H1 (cell line): ENCODE results near the gene ANK2. TPM values are rescaled to one million over a fixed set of nuclear protein-coding genes. Genes with fewer than 3 reads are reported as not detected.

Source experiments
- ATF2 ChIP-seq: IDR thresholded peaks from 2 replicates; pipeline ENCODE4 v1.6.1; 2012; ENCODE audit warnings: low read length, inconsistent platforms
- BCL11A ChIP-seq, 2 experiments: IDR thresholded peaks; one replicate each; pipeline ENCODE4 v1.6.1; 2011; ENCODE audit warnings: low read depth in 2 of 2, low read length in 2 of 2, mild to moderate bottlenecking in 2 of 2
- CBX8 ChIP-seq: fragments of 300-800, 300-1000 bp; sonication (generic); IDR thresholded peaks from 2 replicates; pipeline ENCODE4 v1.7.1; 2016; ENCODE audit warnings: low read depth, low read length, borderline replicate concordance
- CEBPB ChIP-seq: IDR thresholded peaks from 2 replicates; pipeline ENCODE4 v1.6.1; 2012; ENCODE audit warnings: low read depth, low read length
- E2F6 ChIP-seq: IDR thresholded peaks from 2 replicates; pipeline ENCODE4 v1.6.1; 2012; ENCODE audit warnings: inconsistent platforms
- FOSL1 ChIP-seq: IDR thresholded peaks from 2 replicates; pipeline ENCODE4 v1.6.1; 2011; ENCODE audit warnings: mild to moderate bottlenecking, low read depth, low read length, moderate library complexity; ENCODE audit not compliant: insufficient read depth
- HDAC2 ChIP-seq, 2 experiments: fragments of 300-600 bp in 1 of 2; sonication (generic) in 1 of 2; IDR thresholded peaks; 2 replicates each; pipeline ENCODE4 v1.6.1; 2011 to 2012; ENCODE audit warnings: low read depth in 2 of 2, low read length in 2 of 2, mild to moderate bottlenecking in 2 of 2, moderate library complexity in 2 of 2, borderline replicate concordance in 1 of 2, inconsistent platforms in 1 of 2
- JUN ChIP-seq: IDR thresholded peaks from 2 replicates; pipeline ENCODE4 v1.6.1; 2011; ENCODE audit warnings: low read depth, mild to moderate bottlenecking, improper control_type of control experiment, low read length
- KDM5A ChIP-seq: fragments of 200-600 bp; IDR thresholded peaks from 2 replicates; pipeline ENCODE4 v1.7.1; 2012; ENCODE audit warnings: mild to moderate bottlenecking, low read length, inconsistent platforms, mixed read lengths
- MAFK ChIP-seq: IDR thresholded peaks from 2 replicates; pipeline ENCODE4 v1.6.1; 2012; ENCODE audit warnings: low read depth, mild to moderate bottlenecking, improper control_type of control experiment, low read length
- POLR2AphosphoS5 ChIP-seq: IDR thresholded peaks from 2 replicates; pipeline ENCODE4 v1.6.1; 2011; ENCODE audit warnings: low read depth, low read length
- POU5F1 ChIP-seq: IDR thresholded peaks from 2 replicates; pipeline ENCODE4 v1.6.1; 2011; ENCODE audit warnings: low read depth, mild to moderate bottlenecking, low read length, moderate library complexity
- RAD21 ChIP-seq, 2 experiments: IDR thresholded peaks in 1 of 2; conservative IDR thresholded peaks in 1 of 2; 2 replicates each; pipeline ENCODE4 v1.6.1; 2011; ENCODE audit warnings: low read depth in 2 of 2, low read length in 2 of 2, improper control_type of control experiment in 1 of 2, inconsistent platforms in 1 of 2, mild to moderate bottlenecking in 1 of 2, moderate library complexity in 1 of 2
- RFX5 ChIP-seq: IDR thresholded peaks from 2 replicates; pipeline ENCODE4 v1.6.1; 2011; ENCODE audit warnings: low read depth, low read length, improper control_type of control experiment, borderline replicate concordance
- SAP30 ChIP-seq: fragments of 300-600 bp; sonication (generic); IDR thresholded peaks from 2 replicates; pipeline ENCODE4 v1.7.1; 2012; ENCODE audit warnings: low read length, moderate library complexity, mild to moderate bottlenecking, inconsistent platforms; ENCODE audit not compliant: insufficient read depth, insufficient replicate concordance
- SIX5 ChIP-seq: IDR thresholded peaks from 2 replicates; pipeline ENCODE4 v1.6.1; 2011; ENCODE audit warnings: mild to moderate bottlenecking, low read depth, low read length
- SUZ12 ChIP-seq: fragments of 200-600 bp; sonication (generic); IDR thresholded peaks from 2 replicates; pipeline ENCODE4 v1.6.1; 2012; ENCODE audit warnings: mild to moderate bottlenecking, inconsistent platforms, low read length, moderate library complexity, mixed read lengths
- TAF7 ChIP-seq: optimal IDR thresholded peaks from 2 replicates; pipeline ENCODE3; 2011; ENCODE audit warnings: low read depth, mild to moderate bottlenecking, inconsistent platforms, low read length, moderate library complexity, borderline replicate concordance
- ZNF274 ChIP-seq: IDR thresholded peaks from 2 replicates; pipeline ENCODE4 v1.7.0; 2012; ENCODE audit warnings: low read length, borderline replicate concordance; ENCODE audit errors: extremely low read depth
- polyA plus RNA-seq, 7 experiments: library from polyadenylated mRNA; depleted of rRNA in 3 of 7; stranded (reverse) in 5 of 7; unstranded in 2 of 7; fragments of >200 nt in 5 of 7; fragments of 200-250 nt in 2 of 7; gene quantifications; 1 replicate in 5 of 7; 2 replicates in 1 of 7; 4 replicates in 1 of 7; pipeline versions ENCODE4 v1.2.1 to v1.2.3, GENCODE V29; 2011 to 2013; ENCODE audit warnings: missing spikeins in 2 of 7, mixed read lengths in 2 of 7
- total RNA-seq: library from RNA; stranded (reverse); fragmentation: NEBNext Ultra II Directional; extraction: Animal tissue kit (Norgen Biotek cat#: 25700); gene quantifications from 2 replicates; pipeline ENCODE4 v1.2.1, GENCODE V29; 2021

The ANK2 gene
- total and polyA plus RNA-seq, 2 of the 8 experiments (the other 6 are each of a cell fraction or from before 2014, with no cell fraction given), result 14.2 to 35.1 TPM

GRCh38 chr4:113064244-113064643 lies 14.8 kb downstream of the ANK2 start (continued):
- TF ChIP-seq E2F6 (no peak), POU5F1 (peak; percentile 24; the same call in 1 of the 2 replicates), ZNF274 (no peak), SAP30 (no peak), MAFK (no peak), RAD21 (IDR thresholded peaks at IDR 0.05 in 1 of 2, conservative IDR thresholded peaks at IDR 0.05 in 1 of 2; ENCODE audit: low read depth in 2 of 2, low read length in 2 of 2) (no peak; a peak in 1 of 4 replicates), KDM5A (no peak), CBX8 (no peak), TAF7 (no peak), ATF2 (peak; percentile 88), FOSL1 (no peak), SUZ12 (no peak), CEBPB (no peak), POLR2AphosphoS5 (peak; percentile 58), SIX5 (no peak), JUN (0 out of 2 replicates have a peak, but pooled peaks have one; percentile 7), RFX5 (no peak), HDAC2 (IDR thresholded peaks at IDR 0.05; ENCODE audit: borderline replicate concordance in 1 of 2, low read depth in 2 of 2, low read length in 2 of 2) (peak in 1 of 2 experiments; percentile 60; a peak in 1 of 4 replicates), BCL11A (IDR thresholded peaks at IDR 0.05; ENCODE audit: low read depth in 2 of 2, low read length in 2 of 2) (peak; percentile 20 to 58)
